Urothelium cell line (cell line): ENCODE data around the gene MIA3.
A peak's percentile ranks its signal among the peaks of the same experiment; 100 is the strongest.

ENCODE experiments used
- DNase-seq: peaks from one replicate; pipeline ENCODE4 v3.0.0; 2011; ENCODE audit warnings: low spot score, mixed read lengths
- FAIRE-seq: peaks from 2 replicates; lab custom pipeline; 2011; peaks lifted over from hg19 to GRCh38; lab: Jason Lieb, UNC

Gene MIA3

GRCh38 chr1:222713091-222713961 is 95.4 kb downstream of the MIA3 start:
- no peak for FAIRE-seq

DNA sequence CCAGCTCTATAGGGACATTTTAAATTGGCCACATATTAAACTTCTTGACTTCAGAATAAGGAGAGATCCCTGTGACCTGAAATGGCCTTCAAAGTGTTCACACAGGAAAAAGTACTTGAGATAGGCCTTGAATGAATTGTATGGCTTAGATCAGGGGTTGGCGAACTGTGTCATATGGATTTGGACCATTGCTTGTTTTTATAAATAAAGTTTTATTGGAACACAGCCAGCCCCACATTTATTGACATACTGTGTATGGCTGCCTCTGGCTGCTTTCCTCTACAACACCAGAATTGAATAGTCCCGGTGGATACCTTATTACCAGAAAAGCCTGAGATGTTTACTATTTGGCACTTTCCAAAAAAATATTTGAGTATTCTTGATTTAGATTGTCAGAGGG is 98.5 kb downstream of the MIA3 start:
- DNase-seq (no peak), FAIRE-seq (no peak)

More at GRCh38 chr1:222713091-222713961, 95.4 kb downstream of the MIA3 start:
- peak; percentile 93 for DNase-seq
